Hippocampal formation (tissue), 2 donors: ENCODE data around the gene KRT1.

ENCODE experiments used
- DNase-seq, 2 donors: peaks; one replicate each; lab custom pipeline; 2025; lab: John Stamatoyannopoulos, UW

The KRT1 gene

GRCh38 chr12:52659951-52660350, 20.3 kb downstream of the KRT1 start:
- DNase-seq: no peak

DNA sequence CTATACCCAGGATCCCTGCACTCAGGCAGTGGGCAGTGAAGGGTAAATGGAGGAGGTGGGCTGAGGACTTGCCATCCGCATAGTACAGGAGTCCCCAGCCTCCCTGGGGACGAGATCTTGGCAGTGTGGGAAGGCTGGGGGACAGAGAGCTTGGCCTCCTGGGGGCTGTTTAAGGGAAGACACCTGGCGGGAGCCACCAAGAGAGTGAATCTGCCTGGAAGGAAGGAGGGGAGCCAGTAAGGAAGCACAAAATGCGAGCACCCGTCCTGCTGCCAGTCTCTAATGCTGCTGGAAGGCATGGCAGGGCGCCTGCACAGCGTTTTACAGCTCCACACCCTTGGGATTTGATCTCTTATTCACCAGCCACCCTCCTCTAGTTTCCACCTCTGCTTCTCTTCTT, 20.8 kb downstream of the KRT1 start:
- DNase-seq: no peak

GRCh38 chr12:52658196-52658595, 22.0 kb downstream of the KRT1 start:
- no peak for DNase-seq

DNA sequence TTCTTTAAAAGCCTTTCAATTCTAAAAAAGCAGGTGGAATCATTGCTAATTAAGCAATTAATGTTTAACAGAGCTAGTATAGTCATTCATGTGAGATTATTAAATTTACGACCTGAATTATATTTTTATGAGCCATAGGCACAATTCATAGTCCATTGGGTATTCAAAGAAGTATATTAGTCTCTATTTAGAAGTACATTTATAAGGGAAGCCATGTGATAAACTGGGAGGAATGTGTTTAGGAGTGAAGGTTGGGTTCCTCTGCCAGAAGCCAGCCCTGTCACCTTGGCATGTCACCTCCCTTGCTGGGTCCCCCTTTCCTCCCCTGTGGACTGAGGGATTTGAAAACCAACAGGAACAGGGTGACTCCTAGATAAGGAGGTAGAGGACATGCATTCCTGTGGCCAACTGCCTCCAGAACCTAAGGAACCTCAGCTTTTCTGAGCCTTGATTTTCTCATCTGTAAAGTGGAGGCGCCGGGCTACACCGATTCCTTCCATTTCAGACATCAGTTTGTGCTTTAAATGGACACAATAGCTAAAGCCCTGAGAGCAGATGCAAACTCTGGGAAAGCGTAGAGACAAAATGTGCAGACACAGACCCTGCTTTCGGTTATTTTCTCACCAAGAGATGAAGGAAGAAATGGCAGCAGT, 22.8 kb downstream of the KRT1 start:
- DNase-seq: no peak

GRCh38 chr12:52656616-52657015, 23.6 kb downstream of the KRT1 start:
- no peak for DNase-seq

GRCh38 chr12:52655720-52656124, 24.5 kb downstream of the KRT1 start:
- DNase-seq: no peak

DNA sequence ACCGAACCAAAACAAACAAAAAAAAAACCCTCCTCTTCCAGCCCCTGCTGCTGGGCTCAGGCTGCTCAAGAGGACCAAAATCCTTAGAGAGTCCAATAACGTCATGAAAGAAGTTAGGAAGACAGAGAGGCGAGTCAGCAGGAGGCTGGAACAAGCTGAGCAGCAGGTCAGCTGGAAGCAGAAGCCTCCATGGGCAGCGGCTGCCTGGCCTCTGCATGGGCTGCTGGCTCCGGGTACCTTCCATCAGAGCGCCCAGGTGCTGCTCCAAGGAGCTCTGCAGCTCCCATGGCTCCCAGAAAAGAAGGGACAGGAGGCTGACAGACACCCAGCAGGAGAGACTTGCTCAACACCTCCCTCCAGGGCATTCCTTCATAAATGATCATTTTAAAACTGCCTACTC, 25.0 kb downstream of the KRT1 start:
- DNase-seq: no peak

DNA sequence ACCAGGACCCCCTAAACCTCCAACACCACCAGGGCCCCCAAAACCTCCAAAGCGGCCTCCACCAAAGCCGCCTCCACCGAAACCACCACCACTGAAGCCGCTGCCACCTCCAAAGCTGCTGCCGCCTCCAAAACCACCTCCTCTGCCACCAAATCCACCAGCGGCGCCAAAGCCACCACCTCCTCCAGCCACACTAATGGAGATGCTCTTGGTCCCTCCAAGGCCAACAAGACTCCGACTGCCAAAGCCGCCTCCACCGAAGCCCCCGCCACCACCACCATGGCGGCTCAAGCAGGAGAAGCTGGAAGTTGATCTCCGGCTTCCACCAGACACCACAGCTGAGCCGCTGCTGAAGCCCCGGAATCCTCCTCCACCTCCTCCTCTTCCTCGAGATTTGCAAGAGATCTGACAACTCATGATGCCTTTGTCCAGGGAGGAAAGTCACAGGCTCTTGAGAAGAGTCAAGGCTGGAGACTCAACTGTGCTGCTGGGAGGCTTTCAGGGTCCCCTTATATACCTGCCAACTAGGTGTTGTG, 28.4 kb downstream of the KRT1 start, which contains the start of gene KRT2:
Gene KRT2 (minus strand): TSS at position 486 of the 536 bp plus-strand sequence. CDS start 69 bp downstream, at position 417.
- no peak for DNase-seq

- no peak for DNase-seq
Measured at GRCh38 chr12:52650520-52651081, 29.6 kb downstream of the KRT1 start.

- DNase-seq: no peak
Measured at GRCh38 chr12:52649066-52649465, 31.1 kb downstream of the KRT1 start.

DNA sequence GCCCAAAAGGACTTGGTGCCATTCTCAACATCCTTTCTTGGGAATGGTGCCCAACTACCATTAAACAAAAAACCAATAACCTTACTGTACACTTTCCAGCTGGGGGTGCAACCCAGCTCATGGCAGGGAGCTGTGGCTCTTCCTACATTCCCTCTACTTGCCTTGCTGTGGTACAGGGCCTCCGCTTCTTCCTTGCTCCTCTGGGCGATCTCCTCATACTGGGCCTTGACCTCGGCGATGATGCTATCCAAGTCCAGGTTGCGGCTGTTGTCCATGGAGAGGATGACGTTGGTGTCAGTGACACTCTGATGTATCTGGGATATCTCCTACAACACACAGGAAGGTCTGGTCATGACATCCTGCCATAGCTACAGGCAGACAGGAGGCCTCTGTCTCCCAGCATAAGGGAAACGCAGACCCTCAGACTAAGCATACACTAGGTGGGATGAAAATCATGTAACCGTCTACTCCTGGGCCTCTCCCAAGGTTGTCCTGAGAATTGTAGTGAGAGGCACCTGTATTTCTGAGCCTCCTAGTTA, 32.1 kb downstream of the KRT1 start:
- no peak for DNase-seq

- no peak for DNase-seq
Measured at GRCh38 chr12:52647601-52648000, 32.6 kb downstream of the KRT1 start.

GRCh38 chr12:52646613-52647012, 33.6 kb downstream of the KRT1 start:
- no peak for DNase-seq

DNA sequence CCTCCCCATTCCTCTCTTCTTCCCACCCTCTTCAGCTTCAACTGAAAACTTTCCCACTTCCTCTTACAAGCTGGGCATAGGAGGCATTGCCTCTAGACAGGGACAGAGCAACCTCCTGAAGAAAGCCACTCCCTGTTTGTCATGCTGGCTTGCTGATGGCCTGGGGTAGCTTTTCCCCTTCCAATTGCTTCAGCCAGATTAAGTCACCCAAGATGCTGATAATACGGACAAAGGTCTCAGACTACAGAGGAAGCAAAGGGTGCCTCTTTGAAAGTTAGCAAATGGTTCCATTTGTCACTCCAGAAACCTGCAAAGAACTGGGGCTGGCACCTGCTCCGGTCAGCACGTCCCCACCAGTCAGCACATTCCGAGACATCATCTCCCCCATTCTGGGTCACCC, 34.2 kb downstream of the KRT1 start:
- DNase-seq: no peak

GRCh38 chr12:52645120-52645761, 35.0 kb downstream of the KRT1 start:
- DNase-seq: no peak

DNA sequence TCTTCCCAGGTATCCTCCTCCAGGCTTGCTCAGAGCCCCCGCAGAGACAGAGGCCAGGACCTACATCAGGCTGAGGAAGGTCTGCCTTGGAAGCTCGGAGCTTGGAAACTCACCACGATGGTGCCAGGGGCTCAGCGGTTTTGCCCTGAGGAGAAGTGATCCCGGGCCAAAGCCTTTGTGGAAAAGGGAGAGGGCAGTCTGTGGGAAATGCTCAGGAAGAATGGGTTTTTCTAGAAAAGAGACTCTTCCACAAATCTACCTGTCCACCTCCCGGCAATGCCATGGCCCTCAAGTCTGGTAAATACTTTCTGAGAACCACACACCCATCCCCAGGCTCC, 36.2 kb downstream of the KRT1 start:
- DNase-seq: no peak

DNA sequence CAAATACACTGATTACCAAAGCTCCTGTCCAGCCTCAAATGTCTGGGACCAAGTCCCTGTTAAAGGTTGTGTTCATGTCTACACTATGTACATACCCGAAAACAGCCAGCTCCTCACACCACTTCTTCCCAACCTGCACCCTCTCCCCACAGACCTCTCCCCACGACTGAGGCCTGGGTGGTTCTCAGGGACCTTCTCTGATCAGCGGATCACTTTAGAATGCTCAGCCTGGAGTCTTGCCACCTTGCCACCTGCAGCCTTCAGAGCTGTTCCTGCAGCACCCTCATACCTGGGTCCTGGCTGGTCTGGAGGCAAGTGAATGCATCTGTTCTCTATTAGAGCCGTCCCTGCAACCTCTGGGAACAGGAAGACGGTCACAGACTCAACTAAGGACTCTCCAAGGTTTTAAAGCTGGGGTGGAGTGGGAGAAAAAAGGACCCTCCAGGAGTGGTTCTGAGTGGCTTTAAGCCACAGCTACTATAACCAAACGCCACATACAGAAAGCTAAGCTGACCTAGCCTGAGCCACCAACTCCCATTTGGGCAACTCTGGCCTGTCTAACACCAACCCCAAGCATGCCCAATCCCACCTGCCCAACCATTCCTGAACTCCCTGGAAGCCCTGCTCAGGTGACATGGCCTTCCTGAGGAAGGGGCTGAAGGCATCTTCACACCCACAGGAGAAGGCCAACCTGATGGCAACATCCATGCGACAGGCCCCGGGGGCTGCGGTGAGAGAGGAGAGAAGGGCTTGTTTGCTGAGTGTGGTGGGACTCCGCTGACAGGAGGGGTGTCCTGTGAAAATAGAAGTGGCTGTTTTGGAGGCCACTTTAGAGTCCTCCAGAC, 36.8 kb downstream of the KRT1 start:
- DNase-seq: no peak

GRCh38 chr12:52641468-52641867, 38.7 kb downstream of the KRT1 start:
- no peak for DNase-seq

DNA sequence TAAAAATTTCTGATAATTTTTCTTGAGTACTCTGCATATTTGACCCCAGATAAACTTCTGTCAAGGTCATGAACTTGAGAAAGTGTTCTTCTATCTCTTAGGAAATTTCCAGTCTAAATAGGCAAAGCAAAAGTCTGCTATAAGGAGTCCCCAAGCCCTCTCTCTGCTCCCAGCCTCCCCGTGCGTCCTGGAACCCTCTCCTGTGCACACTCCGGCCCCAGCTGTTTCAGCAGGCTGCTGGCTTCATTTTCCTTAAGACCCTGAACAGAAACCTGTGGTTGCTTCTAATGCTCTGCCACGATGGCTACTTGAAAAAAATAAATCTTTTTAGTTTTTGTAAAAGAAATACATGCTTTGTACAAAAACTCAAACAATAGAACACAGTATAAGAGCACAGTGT, 42.9 kb downstream of the KRT1 start:
- DNase-seq: no peak

GRCh38 chr12:52636592-52637258, 43.5 kb downstream of the KRT1 start:
- DNase-seq: no peak

- no peak for DNase-seq
Measured at GRCh38 chr12:52636189-52636588, 44.0 kb downstream of the KRT1 start.
